ENCODE results near the gene B4GALNT4. TPM values are rescaled to one million over a fixed set of nuclear protein-coding genes. Genes with fewer than 3 reads are reported as not detected.

Gene B4GALNT4
- total RNA-seq, 1 experiment from 2014 or later, result 20.0 TPM

GRCh38 chr11:339963-340362, 29.3 kb upstream of the B4GALNT4 start:
- H3K27ac Mint-ChIP-seq (ENCODE audit: low read depth, unreplicated experiment), result no peak overlapping the region
- H3K9me3 Mint-ChIP-seq (ENCODE audit: unreplicated experiment), result no peaks in the 10 kb centered on the region
- POLR2A ChIA-PET, result interaction anchor here (0.9 to 2.2 kb wide), 2 partner anchors 15 to 31 kb away, joined by 5 to 10 read pairs; no protein-coding TSS in a partner anchor
- no peaks in the 10 kb centered on the region for H3K36me3 Mint-ChIP-seq (ENCODE audit: insufficient read depth, unreplicated experiment)
- intact Hi-C loops (cut with micrococcal nuclease), result no loop called here
- H3K4me3 Mint-ChIP-seq (ENCODE audit: unreplicated experiment), result no peak overlapping the region
- CTCF ChIA-PET, result interaction anchor here (0.5 to 1.4 kb wide), 10 partner anchors 11 to 408 kb away, joined by 3 to 7 read pairs (median 3); no protein-coding TSS in a partner anchor
- no peaks in the 10 kb centered on the region for H3K4me1 Mint-ChIP-seq (ENCODE audit: insufficient read depth, unreplicated experiment)
- TF ChIP-seq CTCF (IDR thresholded peaks at IDR 0.05; ENCODE audit: unreplicated experiment), result no peak
- H3K27me3 Mint-ChIP-seq (ENCODE audit: insufficient read depth, unreplicated experiment), result peaks cover 20% of the 10 kb centered on the region
- DNase-seq (ENCODE audit: unreplicated experiment), result no peak
- no TSS peak for BruUV-seq (replicated peaks)

GRCh38 chr11:340539-341512, 28.5 kb upstream of the B4GALNT4 start:
- intact Hi-C loops (cut with micrococcal nuclease), result no loop called here
- TF ChIP-seq CTCF (IDR thresholded peaks at IDR 0.05; ENCODE audit: unreplicated experiment), result no peak
- ChIA-PET CTCF (interaction anchor here (0.6 to 1.4 kb wide), 7 partner anchors 12 to 407 kb away, joined by 3 to 7 read pairs (median 3); no protein-coding TSS in a partner anchor), POLR2A (interaction anchor here (0.7 to 2.2 kb wide), 2 partner anchors 14 to 104 kb away, joined by 3 to 10 read pairs; no protein-coding TSS in a partner anchor)
- H3K27ac Mint-ChIP-seq (ENCODE audit: low read depth, unreplicated experiment), result no peak overlapping the region
- peaks cover 20% of the 10 kb centered on the region for H3K27me3 Mint-ChIP-seq (ENCODE audit: insufficient read depth, unreplicated experiment)
- no peak for DNase-seq (ENCODE audit: unreplicated experiment)
- H3K9me3 Mint-ChIP-seq (ENCODE audit: unreplicated experiment), result no peaks in the 10 kb centered on the region
- BruUV-seq (replicated peaks), result no TSS peak
- H3K36me3 Mint-ChIP-seq (ENCODE audit: insufficient read depth, unreplicated experiment), result no peaks in the 10 kb centered on the region
- H3K4me3 Mint-ChIP-seq (ENCODE audit: unreplicated experiment), result no peak overlapping the region
- H3K4me1 Mint-ChIP-seq (ENCODE audit: insufficient read depth, unreplicated experiment), result no peaks in the 10 kb centered on the region

GRCh38 chr11:342328-342727, 27.0 kb upstream of the B4GALNT4 start:
- intact Hi-C loops (cut with micrococcal nuclease), result no loop called here
- H3K27ac Mint-ChIP-seq (ENCODE audit: low read depth, unreplicated experiment), result no peak overlapping the region
- no peak for DNase-seq (ENCODE audit: unreplicated experiment)

More at GRCh38 chr11:342328-342727, 27.0 kb upstream of the B4GALNT4 start:
- no TSS peak for BruUV-seq (replicated peaks)
- ChIA-PET CTCF (interaction anchor here (0.6 kb wide), 1 partner anchor 14 kb away, joined by 3 read pairs; no protein-coding TSS in a partner anchor), POLR2A (interaction anchor here (0.6 to 1.1 kb wide), 3 partner anchors 12 to 107 kb away, joined by 3 to 5 read pairs (median 3); no protein-coding TSS in a partner anchor)
- Mint-ChIP-seq H3K36me3 (ENCODE audit: insufficient read depth, unreplicated experiment) (no peaks in the 10 kb centered on the region), H3K4me1 (ENCODE audit: insufficient read depth, unreplicated experiment) (no peaks in the 10 kb centered on the region), H3K27me3 (ENCODE audit: insufficient read depth, unreplicated experiment) (peaks cover 20% of the 10 kb centered on the region), H3K9me3 (ENCODE audit: unreplicated experiment) (no peaks in the 10 kb centered on the region), H3K4me3 (ENCODE audit: unreplicated experiment) (no peak overlapping the region)
- TF ChIP-seq CTCF (IDR thresholded peaks at IDR 0.05; ENCODE audit: unreplicated experiment), result no peak
